RPMI8226 (cell line): Measurements from ENCODE around the gene IFNAR1.

Experiments used
- DNase-seq: peaks from one replicate; pipeline ENCODE4 v3.0.0-alpha.2; 2015

IFNAR1 gene

GRCh38 chr21:33403786-33404585, 79.2 kb downstream of the IFNAR1 start:
- peak; percentile 65 for DNase-seq

- no peak for DNase-seq
Observed at GRCh38 chr21:33406493-33406892, 81.7 kb downstream of the IFNAR1 start.
